HL-60 (cell line): ENCODE data around the gene PACSIN1.

Source experiments
- DNase-seq, 2 experiments: peaks; one replicate each; pipeline ENCODE4 v3.0.0-alpha.2; 2010 to 2020; ENCODE audit warnings: low read depth in 1 of 2, low spot score in 1 of 2
- H3K27ac ChIP-seq: fragments of 250-450 bp; sonication (Bioruptor Pico); replicated peaks from 2 replicates; pipeline ENCODE4 v1.5.1; 2020; ENCODE audit warnings: mild to moderate bottlenecking, moderate library complexity
- H3K27me3 ChIP-seq: fragments of 250-450 bp; sonication (Bioruptor Pico); 2 replicates; pipeline ENCODE4 v1.5.1; 2021; ENCODE audit warnings: mild to moderate bottlenecking, moderate library complexity; ENCODE audit not compliant: insufficient read depth, poor library complexity, severe bottlenecking
- H3K4me3 ChIP-seq: replicated peaks from 2 replicates; pipeline ENCODE4 v1.5.1; 2011; ENCODE audit warnings: mild to moderate bottlenecking, control low read depth, low read length; ENCODE audit not compliant: insufficient read depth
- GABPA ChIP-seq: IDR thresholded peaks from 2 replicates; pipeline ENCODE4 v1.6.1; 2012; ENCODE audit warnings: low read depth
- POLR2AphosphoS5 ChIP-seq: IDR thresholded peaks from 2 replicates; pipeline ENCODE4 v1.6.1; 2012; ENCODE audit warnings: low read depth
- SPI1 ChIP-seq: IDR thresholded peaks from 2 replicates; pipeline ENCODE4 v1.6.1; 2012; ENCODE audit warnings: low read depth, mild to moderate bottlenecking, borderline replicate concordance
- TF ChIP-seq, protein P1 (sequence below): IDR thresholded peaks from 2 replicates; pipeline ENCODE4 v1.6.1; 2012; ENCODE audit warnings: low read depth; ENCODE audit not compliant: insufficient replicate concordance
- TF ChIP-seq, protein P2 (sequence below): IDR thresholded peaks from one replicate; pipeline ENCODE4 v1.5.1; 2011; ENCODE audit warnings: low read length, control low read depth, inconsistent platforms; ENCODE audit not compliant: insufficient read depth

Gene PACSIN1

GRCh38 chr6:34435916-34436315 lies 30.0 kb upstream of the PACSIN1 start:
- Histone ChIP-seq H3K4me3 (no peak overlapping the region), H3K27me3 (no peaks in the 10 kb centered on the region), H3K27ac (no peak overlapping the region)
- TF ChIP-seq SPI1 (no peak), GABPA (no peak), POLR2AphosphoS5 (no peak)
- TF ChIP-seq, protein P1, sequence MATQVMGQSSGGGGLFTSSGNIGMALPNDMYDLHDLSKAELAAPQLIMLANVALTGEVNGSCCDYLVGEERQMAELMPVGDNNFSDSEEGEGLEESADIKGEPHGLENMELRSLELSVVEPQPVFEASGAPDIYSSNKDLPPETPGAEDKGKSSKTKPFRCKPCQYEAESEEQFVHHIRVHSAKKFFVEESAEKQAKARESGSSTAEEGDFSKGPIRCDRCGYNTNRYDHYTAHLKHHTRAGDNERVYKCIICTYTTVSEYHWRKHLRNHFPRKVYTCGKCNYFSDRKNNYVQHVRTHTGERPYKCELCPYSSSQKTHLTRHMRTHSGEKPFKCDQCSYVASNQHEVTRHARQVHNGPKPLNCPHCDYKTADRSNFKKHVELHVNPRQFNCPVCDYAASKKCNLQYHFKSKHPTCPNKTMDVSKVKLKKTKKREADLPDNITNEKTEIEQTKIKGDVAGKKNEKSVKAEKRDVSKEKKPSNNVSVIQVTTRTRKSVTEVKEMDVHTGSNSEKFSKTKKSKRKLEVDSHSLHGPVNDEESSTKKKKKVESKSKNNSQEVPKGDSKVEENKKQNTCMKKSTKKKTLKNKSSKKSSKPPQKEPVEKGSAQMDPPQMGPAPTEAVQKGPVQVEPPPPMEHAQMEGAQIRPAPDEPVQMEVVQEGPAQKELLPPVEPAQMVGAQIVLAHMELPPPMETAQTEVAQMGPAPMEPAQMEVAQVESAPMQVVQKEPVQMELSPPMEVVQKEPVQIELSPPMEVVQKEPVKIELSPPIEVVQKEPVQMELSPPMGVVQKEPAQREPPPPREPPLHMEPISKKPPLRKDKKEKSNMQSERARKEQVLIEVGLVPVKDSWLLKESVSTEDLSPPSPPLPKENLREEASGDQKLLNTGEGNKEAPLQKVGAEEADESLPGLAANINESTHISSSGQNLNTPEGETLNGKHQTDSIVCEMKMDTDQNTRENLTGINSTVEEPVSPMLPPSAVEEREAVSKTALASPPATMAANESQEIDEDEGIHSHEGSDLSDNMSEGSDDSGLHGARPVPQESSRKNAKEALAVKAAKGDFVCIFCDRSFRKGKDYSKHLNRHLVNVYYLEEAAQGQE, result no peak
- TF ChIP-seq, protein P2, sequence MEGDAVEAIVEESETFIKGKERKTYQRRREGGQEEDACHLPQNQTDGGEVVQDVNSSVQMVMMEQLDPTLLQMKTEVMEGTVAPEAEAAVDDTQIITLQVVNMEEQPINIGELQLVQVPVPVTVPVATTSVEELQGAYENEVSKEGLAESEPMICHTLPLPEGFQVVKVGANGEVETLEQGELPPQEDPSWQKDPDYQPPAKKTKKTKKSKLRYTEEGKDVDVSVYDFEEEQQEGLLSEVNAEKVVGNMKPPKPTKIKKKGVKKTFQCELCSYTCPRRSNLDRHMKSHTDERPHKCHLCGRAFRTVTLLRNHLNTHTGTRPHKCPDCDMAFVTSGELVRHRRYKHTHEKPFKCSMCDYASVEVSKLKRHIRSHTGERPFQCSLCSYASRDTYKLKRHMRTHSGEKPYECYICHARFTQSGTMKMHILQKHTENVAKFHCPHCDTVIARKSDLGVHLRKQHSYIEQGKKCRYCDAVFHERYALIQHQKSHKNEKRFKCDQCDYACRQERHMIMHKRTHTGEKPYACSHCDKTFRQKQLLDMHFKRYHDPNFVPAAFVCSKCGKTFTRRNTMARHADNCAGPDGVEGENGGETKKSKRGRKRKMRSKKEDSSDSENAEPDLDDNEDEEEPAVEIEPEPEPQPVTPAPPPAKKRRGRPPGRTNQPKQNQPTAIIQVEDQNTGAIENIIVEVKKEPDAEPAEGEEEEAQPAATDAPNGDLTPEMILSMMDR, result no peak
- no peak for DNase-seq

DNA sequence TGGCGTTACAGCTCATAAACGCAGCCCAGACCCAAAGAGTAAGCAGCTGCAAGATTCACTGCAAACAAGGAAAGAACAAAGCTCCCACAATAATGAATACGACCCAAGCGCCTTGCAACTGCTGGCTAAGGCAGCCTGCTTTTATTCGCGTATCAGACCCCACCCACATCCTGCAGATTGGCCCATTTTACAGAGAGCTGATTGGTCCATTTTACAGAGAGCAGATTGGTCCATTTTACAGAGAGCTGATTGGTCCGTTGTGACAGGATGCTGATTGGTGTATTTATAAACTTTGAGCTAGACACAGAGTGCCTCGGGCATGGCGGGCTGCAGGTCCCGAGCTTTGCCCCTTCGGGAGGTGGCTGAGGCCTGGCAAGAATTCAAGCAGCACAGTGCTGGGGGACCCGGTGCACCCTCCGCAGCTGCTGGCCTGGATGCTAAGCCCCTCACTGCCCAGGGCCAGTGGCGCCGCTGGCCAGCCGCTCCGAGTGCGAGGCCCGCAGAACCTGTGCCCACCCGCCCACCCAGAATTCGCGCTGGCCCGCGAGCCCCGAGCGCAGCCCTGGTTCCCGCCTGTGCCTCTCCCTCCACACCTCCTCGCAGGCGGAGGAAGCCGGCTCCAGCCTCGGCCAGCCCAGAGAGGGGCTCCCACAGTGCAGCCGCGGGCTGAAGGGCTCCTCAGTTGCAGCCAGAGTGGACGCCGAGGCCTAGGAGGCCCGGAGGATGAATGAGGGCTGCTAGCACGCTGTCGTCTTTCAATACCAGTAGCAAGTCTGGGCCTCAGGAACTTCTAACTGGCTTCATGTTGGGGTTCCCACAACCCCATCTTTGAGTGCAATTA lies 28.9 kb upstream of the PACSIN1 start:
- Histone ChIP-seq H3K4me3 (no peak overlapping the region), H3K27ac (no peak overlapping the region), H3K27me3 (no peaks in the 10 kb centered on the region)
- DNase-seq, result no peak
- TF ChIP-seq, protein P2, result no peak
- TF ChIP-seq, protein P1, result no peak
- no peak for TF ChIP-seq GABPA
- TF ChIP-seq SPI1, result no peak
- TF ChIP-seq POLR2AphosphoS5, result no peak

DNA sequence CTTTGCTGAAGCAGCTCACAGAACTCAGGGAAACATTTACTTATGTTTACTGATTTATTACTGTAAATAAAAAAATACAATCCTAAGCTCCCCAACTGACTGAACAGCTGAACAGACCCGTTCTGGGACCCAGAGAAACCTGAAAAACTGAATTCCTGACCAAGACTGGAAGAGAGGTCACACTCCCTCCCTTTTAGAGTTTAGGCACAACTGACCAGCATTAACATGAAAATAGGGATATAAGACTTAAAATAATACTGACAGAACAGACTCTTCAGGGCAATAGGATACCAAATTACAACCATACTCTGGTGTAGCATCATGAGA lies 28.3 kb upstream of the PACSIN1 start:
- H3K27ac ChIP-seq, result no peak overlapping the region
- TF ChIP-seq GABPA, result no peak
- TF ChIP-seq SPI1, result no peak
- no peak for TF ChIP-seq POLR2AphosphoS5
- TF ChIP-seq, protein P1, result no peak
- TF ChIP-seq, protein P2, result no peak
- DNase-seq, result no peak
- no peak overlapping the region for H3K4me3 ChIP-seq
- no peaks in the 10 kb centered on the region for H3K27me3 ChIP-seq
